ENCODE results near the gene IL17B. TPM values are rescaled to one million over a fixed set of nuclear protein-coding genes. Genes with fewer than 3 reads are reported as not detected.

The IL17B gene
- polyA plus RNA-seq, 1 donor = 4.0 TPM

DNA sequence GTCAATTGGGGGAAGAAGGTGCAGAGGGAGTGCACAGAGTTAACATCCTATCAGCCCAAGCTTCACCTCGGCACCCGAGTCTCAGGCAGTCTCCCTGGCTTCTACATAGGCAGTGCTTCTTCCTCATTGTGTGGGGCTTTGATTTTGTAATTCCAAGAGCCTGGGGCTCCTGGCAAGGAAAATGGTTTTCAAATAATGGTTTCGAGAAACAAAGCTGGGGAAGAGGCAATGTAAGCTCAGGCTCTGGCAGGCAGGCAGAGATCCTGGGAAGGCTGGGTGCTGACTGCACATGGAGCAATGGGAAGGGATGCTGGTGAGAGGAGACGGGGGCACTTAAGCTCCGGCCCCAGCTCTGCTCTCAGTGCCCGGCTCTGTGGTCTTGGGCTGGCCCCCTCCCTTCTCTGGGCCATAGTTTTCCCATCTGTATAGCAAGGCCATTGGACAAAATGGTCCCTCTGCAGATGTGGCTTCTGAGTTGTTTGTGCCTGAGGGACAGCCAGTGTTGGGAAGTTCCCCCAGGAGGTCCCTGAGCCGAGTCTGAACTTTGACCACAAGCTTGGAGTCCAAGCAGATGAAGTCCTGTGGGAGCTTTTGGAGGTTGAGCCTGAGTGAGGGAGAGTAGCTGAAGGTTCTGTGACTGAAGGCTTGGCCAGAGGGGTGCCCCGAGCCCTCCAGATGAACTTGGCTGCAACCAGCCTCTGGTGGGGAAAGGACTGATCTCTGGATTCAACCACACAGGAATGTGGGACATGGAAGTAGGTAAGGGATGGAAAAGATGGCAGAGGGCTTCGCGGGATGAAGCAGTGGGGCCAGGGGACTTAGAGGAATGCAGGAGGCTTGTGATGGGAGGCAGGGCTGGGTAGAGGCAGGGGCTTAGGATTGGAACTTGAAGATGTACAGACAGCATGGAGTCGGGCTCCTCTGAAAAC, 28.5 kb upstream of the IL17B start:
- no peaks in the 10 kb centered on the region for H3K27me3 ChIP-seq (ENCODE audit: control insufficient read depth, insufficient read depth, low read length)
- peaks cover 7% of the 10 kb centered on the region for H3K36me3 ChIP-seq (ENCODE audit: control insufficient read depth, insufficient read depth, low read length)
- no peaks in the 10 kb centered on the region for H3K9me3 ChIP-seq (ENCODE audit: control insufficient read depth, low read depth, low read length)
- no peak for DNase-seq
- 83% methylated on average over 2 of the region's 11 CpGs for WGBS (ENCODE audit: insufficient coverage, low lambda C conversion rate)
- H3K4me3 ChIP-seq (ENCODE audit: low read length) = peak overlapping the region; percentile 61
- peak overlapping the region; percentile 90 for H3K27ac ChIP-seq (ENCODE audit: low read length)
- H3K4me1 ChIP-seq (ENCODE audit: control insufficient read depth, insufficient read depth, low read length) = peaks cover 24% of the 10 kb centered on the region

DNA sequence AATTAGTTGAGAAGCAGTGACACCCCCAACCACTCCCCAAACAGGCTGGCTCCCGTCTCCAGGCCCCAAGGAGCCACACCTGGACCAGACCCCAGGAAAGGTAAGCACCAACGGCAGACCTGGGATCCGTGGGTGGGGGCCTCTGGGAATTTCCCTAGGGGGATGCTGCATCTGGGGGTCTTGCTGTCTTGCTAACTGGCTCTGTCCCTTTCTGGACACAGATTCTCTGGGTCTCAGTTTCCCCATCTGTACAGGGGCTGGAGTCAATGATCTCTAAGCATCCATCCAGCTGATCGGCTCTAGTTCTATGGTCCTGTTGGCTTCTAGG, 27.9 kb upstream of the IL17B start:
- Histone ChIP-seq H3K27ac (ENCODE audit: low read length) (peak overlapping the region; percentile 90), H3K36me3 (ENCODE audit: control insufficient read depth, insufficient read depth, low read length) (peaks cover 6% of the 10 kb centered on the region), H3K27me3 (ENCODE audit: control insufficient read depth, insufficient read depth, low read length) (no peaks in the 10 kb centered on the region), H3K9me3 (ENCODE audit: control insufficient read depth, low read depth, low read length) (no peaks in the 10 kb centered on the region), H3K4me3 (ENCODE audit: low read length) (peak overlapping the region; percentile 61), H3K4me1 (ENCODE audit: control insufficient read depth, insufficient read depth, low read length) (peaks cover 24% of the 10 kb centered on the region)
- no CpG with 5 or more reads among the region's 4 CpGs for WGBS (ENCODE audit: insufficient coverage, low lambda C conversion rate)
- DNase-seq = no peak

- DNase-seq = peak; percentile 44 to 67
- no CpG with 5 or more reads among the region's 9 CpGs for WGBS (ENCODE audit: insufficient coverage, low lambda C conversion rate)
- Histone ChIP-seq H3K4me1 (ENCODE audit: control insufficient read depth, insufficient read depth, low read length) (peaks cover 23% of the 10 kb centered on the region), H3K9me3 (ENCODE audit: control insufficient read depth, low read depth, low read length) (no peaks in the 10 kb centered on the region), H3K27ac (ENCODE audit: low read length) (peak overlapping the region; percentile 90), H3K36me3 (ENCODE audit: control insufficient read depth, insufficient read depth, low read length) (peaks cover 5% of the 10 kb centered on the region), H3K27me3 (ENCODE audit: control insufficient read depth, insufficient read depth, low read length) (no peaks in the 10 kb centered on the region), H3K4me3 (ENCODE audit: low read length) (peak overlapping the region; percentile 61)
Measured at GRCh38 chr5:149406203-149406978, 27.3 kb upstream of the IL17B start.

DNA sequence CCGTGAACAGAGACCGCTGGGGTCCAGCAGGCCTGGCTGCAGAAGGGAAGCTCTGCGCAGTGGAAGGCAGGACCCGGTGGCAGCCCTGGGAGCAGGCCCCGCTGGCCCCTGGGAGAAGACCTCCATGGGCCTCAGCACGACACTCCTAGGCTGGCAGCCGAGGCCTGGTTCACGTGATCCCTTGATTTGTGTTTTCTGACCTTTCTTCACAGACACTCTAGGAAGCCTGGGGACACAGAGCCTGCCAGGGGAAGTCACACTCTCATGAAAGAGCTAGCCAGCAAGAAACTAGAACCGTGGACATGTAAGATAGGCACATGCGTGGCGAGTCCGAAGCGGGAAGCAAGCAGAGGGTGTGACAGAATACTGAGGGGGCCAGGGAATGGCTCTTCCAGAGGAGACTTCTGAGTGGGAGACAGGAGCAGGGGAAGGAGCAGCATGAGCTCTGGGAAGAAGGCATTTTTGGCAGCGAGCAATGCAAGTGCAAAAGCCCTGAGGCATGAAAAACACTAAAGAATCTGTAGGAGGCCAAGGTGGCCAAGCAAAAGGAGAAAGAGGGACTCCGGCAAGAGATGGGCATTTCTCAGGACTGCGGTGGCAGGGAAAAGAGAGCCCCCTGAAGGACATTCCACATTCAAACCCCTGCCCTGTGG, 26.6 kb upstream of the IL17B start:
- H3K36me3 ChIP-seq (ENCODE audit: control insufficient read depth, insufficient read depth, low read length) = peaks cover 5% of the 10 kb centered on the region
- peak overlapping the region; percentile 90 for H3K27ac ChIP-seq (ENCODE audit: low read length)
- H3K27me3 ChIP-seq (ENCODE audit: control insufficient read depth, insufficient read depth, low read length) = no peaks in the 10 kb centered on the region
- H3K4me1 ChIP-seq (ENCODE audit: control insufficient read depth, insufficient read depth, low read length) = peaks cover 16% of the 10 kb centered on the region
- DNase-seq = no peak
- WGBS (ENCODE audit: insufficient coverage, low lambda C conversion rate) = no CpG with 5 or more reads among the region's 16 CpGs
- no peaks in the 10 kb centered on the region for H3K9me3 ChIP-seq (ENCODE audit: control insufficient read depth, low read depth, low read length)
- H3K4me3 ChIP-seq (ENCODE audit: low read length) = no peak overlapping the region

GRCh38 chr5:149404746-149405549, 25.9 kb upstream of the IL17B start:
- no CpG with 5 or more reads among the region's 17 CpGs for WGBS (ENCODE audit: insufficient coverage, low lambda C conversion rate)
- DNase-seq = no peak
- Histone ChIP-seq H3K4me1 (ENCODE audit: control insufficient read depth, insufficient read depth, low read length) (peaks cover 14% of the 10 kb centered on the region), H3K9me3 (ENCODE audit: control insufficient read depth, low read depth, low read length) (no peaks in the 10 kb centered on the region), H3K4me3 (ENCODE audit: low read length) (no peak overlapping the region), H3K27me3 (ENCODE audit: control insufficient read depth, insufficient read depth, low read length) (no peaks in the 10 kb centered on the region), H3K27ac (ENCODE audit: low read length) (peak overlapping the region; percentile 90), H3K36me3 (ENCODE audit: control insufficient read depth, insufficient read depth, low read length) (no peaks in the 10 kb centered on the region)

- DNase-seq = no peak
- 95% methylated on average over 4 of the region's 15 CpGs for WGBS (ENCODE audit: insufficient coverage, low lambda C conversion rate)
- Histone ChIP-seq H3K36me3 (ENCODE audit: control insufficient read depth, insufficient read depth, low read length) (no peaks in the 10 kb centered on the region), H3K27me3 (ENCODE audit: control insufficient read depth, insufficient read depth, low read length) (no peaks in the 10 kb centered on the region), H3K4me3 (ENCODE audit: low read length) (no peak overlapping the region), H3K4me1 (ENCODE audit: control insufficient read depth, insufficient read depth, low read length) (peaks cover 14% of the 10 kb centered on the region), H3K27ac (ENCODE audit: low read length) (peak overlapping the region; percentile 90), H3K9me3 (ENCODE audit: control insufficient read depth, low read depth, low read length) (no peaks in the 10 kb centered on the region)
Measured at GRCh38 chr5:149403923-149404745, 25.0 kb upstream of the IL17B start.

- H3K36me3 ChIP-seq (ENCODE audit: control insufficient read depth, insufficient read depth, low read length) = no peaks in the 10 kb centered on the region
- H3K27me3 ChIP-seq (ENCODE audit: control insufficient read depth, insufficient read depth, low read length) = no peaks in the 10 kb centered on the region
- DNase-seq = no peak
- H3K9me3 ChIP-seq (ENCODE audit: control insufficient read depth, low read depth, low read length) = no peaks in the 10 kb centered on the region
- peaks cover 14% of the 10 kb centered on the region for H3K4me1 ChIP-seq (ENCODE audit: control insufficient read depth, insufficient read depth, low read length)
- no peak overlapping the region for H3K4me3 ChIP-seq (ENCODE audit: low read length)
- 67% methylated on average over 1 of the region's 3 CpGs for WGBS (ENCODE audit: insufficient coverage, low lambda C conversion rate)
- no peak overlapping the region for H3K27ac ChIP-seq (ENCODE audit: low read length)
Measured at GRCh38 chr5:149402291-149402690, 23.2 kb upstream of the IL17B start.

- H3K4me1 ChIP-seq (ENCODE audit: control insufficient read depth, insufficient read depth, low read length) = peaks cover 14% of the 10 kb centered on the region
- no peak for DNase-seq
- no peak overlapping the region for H3K27ac ChIP-seq (ENCODE audit: low read length)
- H3K36me3 ChIP-seq (ENCODE audit: control insufficient read depth, insufficient read depth, low read length) = no peaks in the 10 kb centered on the region
- H3K9me3 ChIP-seq (ENCODE audit: control insufficient read depth, low read depth, low read length) = no peaks in the 10 kb centered on the region
- H3K27me3 ChIP-seq (ENCODE audit: control insufficient read depth, insufficient read depth, low read length) = no peaks in the 10 kb centered on the region
- no peak overlapping the region for H3K4me3 ChIP-seq (ENCODE audit: low read length)
- no CpG with 5 or more reads among the region's 2 CpGs for whole genome bisulfite sequencing (ENCODE audit: insufficient coverage, low lambda C conversion rate)
Measured at GRCh38 chr5:149401051-149401450, 22.0 kb upstream of the IL17B start.

DNA sequence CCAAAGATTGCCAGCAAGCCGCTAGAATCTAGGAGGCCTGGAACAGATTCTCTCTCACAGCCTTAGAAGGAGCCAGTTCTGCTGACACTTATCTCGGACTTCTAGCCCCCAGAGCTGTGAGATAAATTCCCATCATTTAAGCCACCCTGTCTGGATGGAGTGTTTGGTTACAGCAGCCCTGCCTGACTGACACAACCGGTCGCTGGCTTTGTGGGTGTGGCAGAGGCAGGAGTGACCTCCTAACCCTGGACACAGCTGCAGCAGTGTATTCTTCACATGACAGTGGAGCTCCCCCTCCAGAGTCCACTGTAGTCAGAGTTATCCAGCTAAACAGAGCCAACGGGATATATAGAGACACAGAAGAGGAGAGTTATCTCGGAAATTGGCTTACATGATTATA, 21.2 kb upstream of the IL17B start:
- H3K4me1 ChIP-seq (ENCODE audit: control insufficient read depth, insufficient read depth, low read length) = peaks cover 9% of the 10 kb centered on the region
- H3K27me3 ChIP-seq (ENCODE audit: control insufficient read depth, insufficient read depth, low read length) = no peaks in the 10 kb centered on the region
- H3K27ac ChIP-seq (ENCODE audit: low read length) = no peak overlapping the region
- WGBS (ENCODE audit: insufficient coverage, low lambda C conversion rate) = no CpG with 5 or more reads among the region's 6 CpGs
- H3K36me3 ChIP-seq (ENCODE audit: control insufficient read depth, insufficient read depth, low read length) = no peaks in the 10 kb centered on the region
- no peak for DNase-seq
- H3K9me3 ChIP-seq (ENCODE audit: control insufficient read depth, low read depth, low read length) = no peaks in the 10 kb centered on the region
- no peak overlapping the region for H3K4me3 ChIP-seq (ENCODE audit: low read length)

Data from large intestine (tissue), 3 donors.